Upper lobe of left lung (tissue), 6 donors: ENCODE measurements around the gene PMPCA. TPM values are rescaled to one million over a fixed set of nuclear protein-coding genes. Genes with fewer than 3 reads are reported as not detected.

Experiments
- ATAC-seq, 2 donors: fragments of 200-7000 bp; cut with Tn5 transposase; one replicate each; pipeline ENCODE4 v1.9.1; 2022; ENCODE audit warnings: mild to moderate bottlenecking in 2 of 2, moderate library complexity in 2 of 2; ENCODE audit not compliant: low FRiP score in 2 of 2
- DNase-seq, 2 donors: peaks; one replicate each; pipeline ENCODE4 v3.0.0-alpha.2; 2019 to 2020
- H3K27ac ChIP-seq, 4 donors: fragments of 200-600 bp; sonication (generic); one replicate each; pipeline ENCODE4 v1.5.1; 2016 to 2019
- H3K27me3 ChIP-seq, 4 donors: fragments of 200-600 bp; sonication (generic); one replicate each; pipeline ENCODE4 v1.5.1; 2017 to 2019
- H3K36me3 ChIP-seq, 4 donors: fragments of 200-600 bp; sonication (generic); one replicate each; pipeline ENCODE4 v1.5.1; 2016 to 2019
- H3K4me1 ChIP-seq, 4 donors: fragments of 200-600 bp; sonication (generic); one replicate each; pipeline ENCODE4 v1.5.1; 2018 to 2019
- H3K4me3 ChIP-seq, 4 donors: fragments of 200-600 bp; sonication (generic); one replicate each; pipeline ENCODE4 v1.5.1; 2017 to 2019; ENCODE audit warnings: mild to moderate bottlenecking in 2 of 4, moderate library complexity in 1 of 4
- H3K9me3 ChIP-seq, 4 donors: fragments of 200-600 bp; sonication (generic); one replicate each; pipeline ENCODE4 v1.5.1; 2018 to 2019
- EP300 ChIP-seq, 4 donors: sonication (generic); formaldehyde crosslinking; IDR thresholded peaks; one replicate each; pipeline ENCODE4 v1.5.1; 2017; ENCODE audit warnings: antibody characterized with exemption in 4 of 4, control low read depth in 2 of 4
- POLR2A ChIP-seq, 4 donors: fragments of 450-650 bp; IDR thresholded peaks; one replicate each; pipeline ENCODE4 v1.5.1; 2016 to 2017; ENCODE audit warnings: antibody characterized with exemption in 4 of 4, mild to moderate bottlenecking in 2 of 4
- POLR2AphosphoS5 ChIP-seq, 2 donors: sonication (generic); formaldehyde crosslinking; IDR thresholded peaks; one replicate each; pipeline ENCODE4 v1.5.1; 2017; ENCODE audit warnings: antibody characterized with exemption in 2 of 2
- whole genome bisulfite sequencing, 2 donors: methylation state at CpG; one replicate each; pipeline ENCODE4 v1.1.5; 2017 to 2018; 5-methylcytosine and 5-hydroxymethylcytosine counted together
- total RNA-seq, 6 donors: library from RNA; depleted of rRNA in 4 of 6; stranded (reverse); fragments of >200 nt in 4 of 6; gene quantifications; one replicate each; pipeline versions ENCODE4 v1.1.0 to v1.2.1, GENCODE V29; 2016 to 2021
- TF ChIP-seq, protein P1 (sequence below), 6 experiments: fragments of 450-650 bp in 4 of 6; fragments of 200-600 bp in 2 of 6; sonication (generic) in 2 of 6; IDR thresholded peaks; one replicate each; pipeline ENCODE4 v1.5.1; 2016 to 2019; ENCODE audit warnings: antibody characterized with exemption in 6 of 6
- donor health status: DM: no; HTN: no; CAD: no; lungs with moderate emphysema.
- donor health status: DM: no; HTN: yes; CAD: no; lungs with severe emphysema.

The PMPCA gene
- total RNA-seq, 6 donors from 2014 or later, result 30.4 to 48.2 (median 41.0) TPM

DNA sequence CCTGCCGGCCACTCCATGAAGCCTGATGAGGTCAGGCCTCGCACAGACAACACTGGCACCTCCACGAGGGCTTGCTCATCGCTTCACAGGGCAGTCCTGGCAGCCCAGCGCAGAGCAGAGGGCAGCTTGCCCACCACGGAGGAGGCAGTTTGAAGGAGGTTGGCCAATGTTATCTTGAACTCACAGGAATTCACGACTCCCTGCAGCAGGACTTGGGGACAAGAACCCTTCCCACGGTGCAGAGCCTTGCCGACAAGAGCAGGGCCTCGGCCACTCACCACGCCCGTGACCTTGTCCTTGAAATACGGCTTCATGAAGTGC is 15.5 kb upstream of the PMPCA start:
- ATAC-seq (no peak), DNase-seq (peak in 1 of 2 donors; percentile 57)
- WGBS, 2 donors, result 92 to 94% methylated on average over 9 to 10 of the region's 13 CpGs
- Histone ChIP-seq H3K36me3 (peaks cover 17 to 76% (median 62%) of the 10 kb centered on the region in 4 donors), H3K4me3 (no peak overlapping the region), H3K9me3 (no peaks in the 10 kb centered on the region), H3K27ac (no peak overlapping the region), H3K4me1 (peaks cover 10 to 15% (median 12%) of the 10 kb centered on the region in 4 donors), H3K27me3 (no peaks in the 10 kb centered on the region)
- TF ChIP-seq, protein P1, sequence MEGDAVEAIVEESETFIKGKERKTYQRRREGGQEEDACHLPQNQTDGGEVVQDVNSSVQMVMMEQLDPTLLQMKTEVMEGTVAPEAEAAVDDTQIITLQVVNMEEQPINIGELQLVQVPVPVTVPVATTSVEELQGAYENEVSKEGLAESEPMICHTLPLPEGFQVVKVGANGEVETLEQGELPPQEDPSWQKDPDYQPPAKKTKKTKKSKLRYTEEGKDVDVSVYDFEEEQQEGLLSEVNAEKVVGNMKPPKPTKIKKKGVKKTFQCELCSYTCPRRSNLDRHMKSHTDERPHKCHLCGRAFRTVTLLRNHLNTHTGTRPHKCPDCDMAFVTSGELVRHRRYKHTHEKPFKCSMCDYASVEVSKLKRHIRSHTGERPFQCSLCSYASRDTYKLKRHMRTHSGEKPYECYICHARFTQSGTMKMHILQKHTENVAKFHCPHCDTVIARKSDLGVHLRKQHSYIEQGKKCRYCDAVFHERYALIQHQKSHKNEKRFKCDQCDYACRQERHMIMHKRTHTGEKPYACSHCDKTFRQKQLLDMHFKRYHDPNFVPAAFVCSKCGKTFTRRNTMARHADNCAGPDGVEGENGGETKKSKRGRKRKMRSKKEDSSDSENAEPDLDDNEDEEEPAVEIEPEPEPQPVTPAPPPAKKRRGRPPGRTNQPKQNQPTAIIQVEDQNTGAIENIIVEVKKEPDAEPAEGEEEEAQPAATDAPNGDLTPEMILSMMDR (IDR thresholded peaks at IDR 0.05), result no peak
- TF ChIP-seq POLR2AphosphoS5 (IDR thresholded peaks at IDR 0.05) (no peak), POLR2A (IDR thresholded peaks at IDR 0.05) (no peak), EP300 (IDR thresholded peaks at IDR 0.05) (no peak)

DNA sequence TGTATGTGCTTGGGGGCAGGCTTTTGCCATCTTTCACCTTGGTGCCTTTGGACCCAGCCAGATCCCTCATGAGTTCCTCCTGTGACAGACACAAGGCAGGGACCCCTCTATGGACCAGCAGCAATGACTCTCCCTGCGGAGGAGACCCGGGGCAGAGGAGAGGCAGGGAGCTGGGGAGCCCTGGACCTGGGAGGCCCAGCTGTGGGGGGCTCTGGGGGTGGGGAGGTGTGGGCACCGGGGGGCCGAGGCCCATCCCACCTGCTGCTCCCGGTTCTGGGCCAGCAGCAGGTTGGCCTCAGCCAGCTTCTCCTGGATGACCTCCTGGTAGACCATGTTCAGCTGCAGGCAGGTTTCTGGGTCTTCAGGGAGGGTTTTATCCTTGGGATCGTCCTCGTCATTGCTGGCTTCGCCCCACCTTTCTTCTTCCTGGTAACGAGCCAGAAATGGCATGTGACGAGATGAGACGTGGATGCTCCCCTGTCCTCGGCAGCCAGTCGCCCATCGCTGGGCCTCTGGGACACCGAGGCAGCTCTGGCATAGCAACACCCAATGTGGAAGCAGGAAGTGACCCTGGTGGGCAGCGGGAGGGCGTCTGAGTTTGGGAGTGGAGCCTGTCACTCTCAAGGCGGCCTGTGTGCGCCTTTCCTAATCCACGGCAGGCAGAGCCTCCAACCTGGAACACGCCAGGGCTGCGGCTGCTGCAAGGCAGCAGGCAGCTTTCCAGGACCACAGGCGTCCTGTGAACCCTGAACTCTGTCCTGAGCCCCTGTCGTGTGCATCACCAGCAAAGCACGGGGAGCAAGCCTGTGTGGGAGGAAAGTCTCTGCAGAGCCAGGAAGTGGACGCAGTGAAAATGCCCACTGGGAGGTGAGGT is 14.9 kb upstream of the PMPCA start:
- Histone ChIP-seq H3K9me3 (no peaks in the 10 kb centered on the region), H3K4me1 (peaks cover 13 to 21% (median 16%) of the 10 kb centered on the region in 4 donors), H3K27me3 (no peaks in the 10 kb centered on the region), H3K36me3 (peaks cover 17 to 71% (median 61%) of the 10 kb centered on the region in 4 donors), H3K4me3 (no peak overlapping the region), H3K27ac (no peak overlapping the region)
- DNase-seq, result peak in 1 of 2 donors; percentile 56
- no peak for ATAC-seq
- TF ChIP-seq POLR2AphosphoS5 (IDR thresholded peaks at IDR 0.05) (no peak), EP300 (IDR thresholded peaks at IDR 0.05) (no peak), POLR2A (IDR thresholded peaks at IDR 0.05) (no peak)
- TF ChIP-seq, protein P1 (IDR thresholded peaks at IDR 0.05), result no peak
- WGBS, 2 donors, result 91 to 94% methylated on average over 21 to 24 of the region's 26 CpGs

DNA sequence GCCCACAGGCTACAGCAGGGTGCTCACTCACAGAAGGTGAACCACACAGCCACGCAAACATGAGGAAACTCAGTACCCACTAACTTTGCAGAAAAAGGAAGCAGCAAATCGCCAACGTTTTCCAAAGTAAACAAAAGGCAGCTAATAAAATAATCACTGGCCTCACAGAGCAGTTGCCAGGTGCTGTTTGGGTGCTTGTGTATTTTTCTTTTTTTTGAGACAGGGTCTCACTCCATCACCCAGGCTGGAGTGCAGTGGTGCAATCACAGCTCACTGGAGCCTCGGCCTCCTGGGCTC is 14.3 kb upstream of the PMPCA start:
- H3K4me1 ChIP-seq, result peaks cover 14 to 23% (median 17%) of the 10 kb centered on the region in 4 donors
- no peaks in the 10 kb centered on the region for H3K27me3 ChIP-seq
- 71 to 72% methylated on average over 4 of the region's 4 CpGs for WGBS, 2 donors
- DNase-seq, result no peak
- H3K36me3 ChIP-seq, result peaks cover 17 to 67% (median 60%) of the 10 kb centered on the region in 4 donors
- H3K9me3 ChIP-seq, result no peaks in the 10 kb centered on the region
- no peak for TF ChIP-seq POLR2AphosphoS5 (IDR thresholded peaks at IDR 0.05)
- TF ChIP-seq POLR2A (IDR thresholded peaks at IDR 0.05), result no peak
- TF ChIP-seq, protein P1 (IDR thresholded peaks at IDR 0.05), result no peak
- no peak for TF ChIP-seq EP300 (IDR thresholded peaks at IDR 0.05)
- H3K4me3 ChIP-seq, result no peak overlapping the region
- no peak overlapping the region for H3K27ac ChIP-seq
- no peak for ATAC-seq

DNA sequence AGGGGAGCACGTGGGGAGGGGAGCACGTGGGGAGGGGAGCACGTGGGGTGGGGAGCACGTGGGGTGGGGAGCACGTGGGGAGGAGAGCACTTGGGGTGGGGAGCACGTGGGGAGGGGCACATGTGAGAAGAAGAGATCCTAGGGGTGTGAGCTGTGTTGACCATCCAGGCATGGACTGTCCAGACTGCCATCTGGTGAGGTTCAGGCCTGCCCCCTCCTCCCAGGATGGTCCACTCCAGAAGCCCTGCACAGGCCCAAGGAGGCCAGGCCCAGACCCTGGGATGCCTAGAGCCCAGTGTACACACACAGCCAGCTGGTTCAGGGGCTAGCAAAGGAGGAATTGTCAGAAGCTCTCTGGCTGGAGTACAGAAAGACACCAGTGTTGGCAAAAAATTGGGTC is 12.8 kb upstream of the PMPCA start:
- DNase-seq, result peak in 1 of 2 donors; percentile 6
- 65 to 67% methylated on average over 4 to 6 of the region's 6 CpGs for WGBS, 2 donors
- H3K27ac ChIP-seq, result no peak overlapping the region
- TF ChIP-seq EP300 (IDR thresholded peaks at IDR 0.05), result no peak
- TF ChIP-seq POLR2A (IDR thresholded peaks at IDR 0.05), result no peak
- TF ChIP-seq, protein P1 (IDR thresholded peaks at IDR 0.05), result no peak
- TF ChIP-seq POLR2AphosphoS5 (IDR thresholded peaks at IDR 0.05), result no peak
- no peak for ATAC-seq
- peaks cover 14 to 23% (median 17%) of the 10 kb centered on the region in 4 donors for H3K4me1 ChIP-seq
- H3K27me3 ChIP-seq, result no peaks in the 10 kb centered on the region
- no peak overlapping the region for H3K4me3 ChIP-seq
- H3K9me3 ChIP-seq, result no peaks in the 10 kb centered on the region
- peaks cover 21 to 59% (median 49%) of the 10 kb centered on the region in 4 donors for H3K36me3 ChIP-seq
